Stomach (tissue), 9 donors: ENCODE measurements around the gene ARHGEF10L. TPM values are rescaled to one million over a fixed set of nuclear protein-coding genes. Genes with fewer than 3 reads are reported as not detected.
A peak's percentile ranks its signal among the peaks of the same experiment; 100 is the strongest.
"Not testable (repeated sequence)": the region's sequence is repeated elsewhere in the genome, so short reads cannot be mapped to it uniquely, and the experiment has no call there.

Experiments used
- DNase-seq, 2 donors: peaks; one replicate each; pipeline versions ENCODE4 v3.0.0 to v3.0.0-alpha.2; 2013 to 2019
- H3K27ac ChIP-seq, 5 donors: fragments of 200-600 bp in 4 of 5; sonication (generic) in 4 of 5; one replicate each; pipeline ENCODE4 v1.5.1; 2013 to 2019; ENCODE audit warnings: mild to moderate bottlenecking in 1 of 5, moderate library complexity in 1 of 5
- H3K27me3 ChIP-seq, 3 donors: fragments of 200-600 bp; sonication (generic); one replicate each; pipeline ENCODE4 v1.5.1; 2017 to 2019; ENCODE audit warnings: mixed run types in 1 of 3
- H3K36me3 ChIP-seq, 4 donors: fragments of 200-600 bp; sonication (generic); 1 replicate in 3 of 4; 2 replicates in 1 of 4; pipeline ENCODE4 v1.5.1; 2016 to 2019
- H3K4me1 ChIP-seq, 4 donors: fragments of 200-600 bp; sonication (generic); one replicate each; pipeline ENCODE4 v1.5.1; 2016 to 2019
- H3K4me3 ChIP-seq, 4 donors: fragments of 200-600 bp; sonication (generic) in 3 of 4; one replicate each; pipeline ENCODE4 v1.5.1; 2016 to 2019; ENCODE audit warnings: mild to moderate bottlenecking in 1 of 4
- H3K9me3 ChIP-seq, 4 donors: fragments of 200-600 bp; sonication (generic); one replicate each; pipeline ENCODE4 v1.5.1; 2016 to 2019
- EP300 ChIP-seq: sonication (generic); formaldehyde crosslinking; IDR thresholded peaks from one replicate; pipeline ENCODE4 v1.6.1; 2017; ENCODE audit warnings: antibody characterized with exemption
- POLR2A ChIP-seq, 4 donors: fragments of 450-650 bp; IDR thresholded peaks; one replicate each; pipeline ENCODE4 v1.6.1; 2016; ENCODE audit warnings: antibody characterized with exemption in 4 of 4, control low read depth in 2 of 4, mild to moderate bottlenecking in 1 of 4, moderate library complexity in 1 of 4
- POLR2AphosphoS5 ChIP-seq, 3 donors: sonication (generic); formaldehyde crosslinking; IDR thresholded peaks; one replicate each; pipeline ENCODE4 v1.6.1; 2016; ENCODE audit warnings: antibody characterized with exemption in 3 of 3
- WGBS, 5 donors: extraction: QIAGEN DNeasy Blood & Tissue Kit in 3 of 5; methylation state at CpG; one replicate each; pipeline versions ENCODE4 v1.1.5 to v1.1.7; 2013 to 2018; 5-methylcytosine and 5-hydroxymethylcytosine counted together
- intact Hi-C: fragments of 100-400 bp; cut with DNase I; formaldehyde crosslinking; loops from one replicate; pipeline ENCODE4 v1.15.1; 2023; ENCODE audit warnings: low total_unique reads
- polyA plus RNA-seq, 3 donors: library from polyadenylated mRNA; stranded (reverse); fragments of 200-250 nt; gene quantifications; one replicate each; pipeline ENCODE4 v1.2.3, GENCODE V29; 2013
- total RNA-seq, 5 donors: library from RNA; depleted of rRNA; stranded (reverse); fragments of >200 nt; gene quantifications; one replicate each; pipeline versions ENCODE4 v1.1.0 to v1.2.3, GENCODE V29; 2014 to 2016
- TF ChIP-seq, protein P1 (sequence below), 7 experiments: fragments of 450-650 bp in 4 of 7; fragments of 200-600 bp in 3 of 7; sonication (generic) in 3 of 7; IDR thresholded peaks; one replicate each; pipeline ENCODE4 v1.5.1; 2016 to 2019; ENCODE audit warnings: antibody characterized with exemption in 7 of 7, control low read depth in 2 of 7, mild to moderate bottlenecking in 1 of 7
- donor health status: healthy with polysubstance abuse.
- donor health status: Bipolar disorder and iron deficiency.
- donor health status: healthy.

Gene ARHGEF10L
- total and polyA plus RNA-seq, 8 donors, result 15.4 to 329 (median 45.0) TPM

- Histone ChIP-seq H3K9me3 (no peaks in the 10 kb centered on the region), H3K4me1 (no peaks in the 10 kb centered on the region), H3K27me3 (peaks cover 0 to 6% (median 0%) of the 10 kb centered on the region in 3 donors), H3K36me3 (no peaks in the 10 kb centered on the region), H3K27ac (no peak overlapping the region), H3K4me3 (no peak overlapping the region)
- no peak for DNase-seq
- intact Hi-C loops, result no loop called here
- 68 to 80% (median 79%) methylated on average over 4 of the region's 4 CpGs for WGBS, 5 donors
- TF ChIP-seq POLR2AphosphoS5 (IDR thresholded peaks at IDR 0.05), result no peak
- no peak for TF ChIP-seq EP300
These were observed 43.1 kb upstream of the ARHGEF10L start for GRCh38 chr1:17496419-17496818.

- Histone ChIP-seq H3K27me3 (peaks cover 0 to 6% (median 0%) of the 10 kb centered on the region in 3 donors), H3K36me3 (no peaks in the 10 kb centered on the region), H3K27ac (no peak overlapping the region), H3K4me1 (peaks cover 6 to 12% (median 10%) of the 10 kb centered on the region in 4 donors), H3K9me3 (no peaks in the 10 kb centered on the region), H3K4me3 (no peak overlapping the region)
- DNase-seq, result peak in 1 of 2 donors; percentile 28
- intact Hi-C loops, result no loop called here
- TF ChIP-seq POLR2AphosphoS5 (IDR thresholded peaks at IDR 0.05) (no peak), EP300 (no peak), POLR2A (IDR thresholded peaks at IDR 0.05) (no peak)
- TF ChIP-seq, protein P1, sequence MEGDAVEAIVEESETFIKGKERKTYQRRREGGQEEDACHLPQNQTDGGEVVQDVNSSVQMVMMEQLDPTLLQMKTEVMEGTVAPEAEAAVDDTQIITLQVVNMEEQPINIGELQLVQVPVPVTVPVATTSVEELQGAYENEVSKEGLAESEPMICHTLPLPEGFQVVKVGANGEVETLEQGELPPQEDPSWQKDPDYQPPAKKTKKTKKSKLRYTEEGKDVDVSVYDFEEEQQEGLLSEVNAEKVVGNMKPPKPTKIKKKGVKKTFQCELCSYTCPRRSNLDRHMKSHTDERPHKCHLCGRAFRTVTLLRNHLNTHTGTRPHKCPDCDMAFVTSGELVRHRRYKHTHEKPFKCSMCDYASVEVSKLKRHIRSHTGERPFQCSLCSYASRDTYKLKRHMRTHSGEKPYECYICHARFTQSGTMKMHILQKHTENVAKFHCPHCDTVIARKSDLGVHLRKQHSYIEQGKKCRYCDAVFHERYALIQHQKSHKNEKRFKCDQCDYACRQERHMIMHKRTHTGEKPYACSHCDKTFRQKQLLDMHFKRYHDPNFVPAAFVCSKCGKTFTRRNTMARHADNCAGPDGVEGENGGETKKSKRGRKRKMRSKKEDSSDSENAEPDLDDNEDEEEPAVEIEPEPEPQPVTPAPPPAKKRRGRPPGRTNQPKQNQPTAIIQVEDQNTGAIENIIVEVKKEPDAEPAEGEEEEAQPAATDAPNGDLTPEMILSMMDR (IDR thresholded peaks at IDR 0.05), result no peak
- WGBS, 5 donors, result 22 to 57% (median 32%) methylated on average over 4 of the region's 4 CpGs
These were observed 41.3 kb upstream of the ARHGEF10L start for GRCh38 chr1:17498214-17498613.

GRCh38 chr1:17502326-17502778 lies 37.1 kb upstream of the ARHGEF10L start:
- intact Hi-C loops, result loop anchor here (5.0 kb wide), 1 partner anchor 105 kb away; no protein-coding TSS in a partner anchor
- Histone ChIP-seq H3K4me1 (peaks cover 6 to 12% (median 10%) of the 10 kb centered on the region in 4 donors), H3K27ac (peak overlapping the region in 2 of 5 donors; percentile 4 to 58), H3K9me3 (no peaks in the 10 kb centered on the region), H3K4me3 (no peak overlapping the region), H3K27me3 (no peaks in the 10 kb centered on the region), H3K36me3 (no peaks in the 10 kb centered on the region)
- 3 to 4% (median 3%) methylated on average over 11 to 12 of the region's 12 CpGs for WGBS, 5 donors
- TF ChIP-seq POLR2AphosphoS5 (IDR thresholded peaks at IDR 0.05), result peak in 2 of 3 donors; percentile 76 to 84
- TF ChIP-seq POLR2A (IDR thresholded peaks at IDR 0.05), result no peak
- TF ChIP-seq, protein P1 (IDR thresholded peaks at IDR 0.05), result peak in 5 of 7 experiments; percentile 75 to 91 (median 85)
- TF ChIP-seq EP300, result no peak
- DNase-seq, result peak; percentile 88 to 92

DNA sequence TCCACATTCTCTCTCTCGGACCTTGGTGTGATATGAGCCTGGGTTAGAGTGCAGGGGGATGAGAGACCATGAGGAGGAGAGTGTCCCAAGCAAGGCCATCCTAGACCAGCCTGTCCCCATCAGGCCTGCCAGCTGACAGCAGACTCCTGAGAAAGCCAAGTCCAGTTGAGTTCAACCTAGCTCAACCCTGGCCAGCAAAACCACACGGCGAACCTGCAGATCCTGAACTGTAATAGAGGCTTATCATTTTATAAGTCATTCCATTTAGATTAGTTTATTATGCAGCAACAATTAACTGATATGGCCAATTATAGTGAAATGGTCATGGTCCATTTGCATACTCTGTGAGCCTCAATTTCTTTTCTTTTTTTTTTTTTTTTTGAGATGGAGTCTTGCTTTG lies 36.4 kb upstream of the ARHGEF10L start:
- TF ChIP-seq POLR2AphosphoS5 (IDR thresholded peaks at IDR 0.05), result no peak
- TF ChIP-seq, protein P1 (IDR thresholded peaks at IDR 0.05), result no peak
- TF ChIP-seq POLR2A (IDR thresholded peaks at IDR 0.05), result no peak
- TF ChIP-seq EP300, result no peak
- intact Hi-C loops, result loop anchor here (5.0 kb wide), 1 partner anchor 104 kb away; no protein-coding TSS in a partner anchor
- WGBS, 5 donors, result 48 to 84% (median 64%) methylated on average over 3 of the region's 3 CpGs
- H3K27ac ChIP-seq, result peak overlapping the region in 1 of 5 donors; percentile 58
- H3K36me3 ChIP-seq, result no peaks in the 10 kb centered on the region
- H3K27me3 ChIP-seq, result no peaks in the 10 kb centered on the region
- H3K4me3 ChIP-seq, result no peak overlapping the region
- H3K9me3 ChIP-seq, result no peaks in the 10 kb centered on the region
- H3K4me1 ChIP-seq, result peaks cover 6 to 12% (median 10%) of the 10 kb centered on the region in 4 donors
- DNase-seq, result no peak

- H3K27me3 ChIP-seq, H3K36me3 ChIP-seq, H3K27ac ChIP-seq, H3K4me1 ChIP-seq, H3K9me3 ChIP-seq, intact Hi-C loops, H3K4me3 ChIP-seq, DNase-seq: not testable (repeated sequence)
- 72 to 82% (median 75%) methylated on average over 4 of the region's 4 CpGs for WGBS, 5 donors
These were observed 32.3 kb upstream of the ARHGEF10L start for GRCh38 chr1:17507200-17507599.
